Esophagus muscularis mucosa (tissue), 4 donors: ENCODE measurements around the gene ZC3H12A. TPM values are rescaled to one million over a fixed set of nuclear protein-coding genes. Genes with fewer than 3 reads are reported as not detected.

Experiments
- DNase-seq: peaks from one replicate; pipeline ENCODE4 v3.0.0-alpha.2; 2017; ENCODE audit errors: extremely low spot score
- H3K27ac ChIP-seq, 4 donors: fragments of 200-600 bp; sonication (generic); replicated peaks in 1 of 4; 1 replicate in 3 of 4; 2 replicates in 1 of 4; pipeline ENCODE4 v1.5.1; 2016 to 2019; ENCODE audit warnings: mild to moderate bottlenecking in 1 of 4
- H3K27me3 ChIP-seq, 4 donors: fragments of 200-600 bp; sonication (generic); one replicate each; pipeline versions ENCODE4 v1.5.1 to v1.6.0; 2016 to 2019
- H3K36me3 ChIP-seq, 4 donors: fragments of 200-600 bp; sonication (generic); one replicate each; pipeline ENCODE4 v1.5.1; 2016 to 2019
- H3K4me1 ChIP-seq, 4 donors: fragments of 200-600 bp; sonication (generic); one replicate each; pipeline ENCODE4 v1.5.1; 2016 to 2019
- H3K4me3 ChIP-seq, 4 donors: fragments of 200-600 bp; sonication (generic); 1 replicate in 2 of 4; 2 replicates in 2 of 4; pipeline ENCODE4 v1.5.1; 2016 to 2019; ENCODE audit warnings: mild to moderate bottlenecking in 4 of 4, moderate library complexity in 1 of 4
- H3K9me3 ChIP-seq, 4 donors: fragments of 200-600 bp; sonication (generic); 1 replicate in 3 of 4; 2 replicates in 1 of 4; pipeline ENCODE4 v1.5.1; 2016 to 2019
- EP300 ChIP-seq: sonication (generic); formaldehyde crosslinking; IDR thresholded peaks from one replicate; pipeline ENCODE4 v1.6.1; 2017; ENCODE audit warnings: antibody characterized with exemption
- POLR2A ChIP-seq: fragments of 450-650 bp; IDR thresholded peaks from one replicate; pipeline ENCODE4 v1.6.1; 2017; ENCODE audit warnings: antibody characterized with exemption, moderate library complexity, mild to moderate bottlenecking, low read depth
- POLR2AphosphoS5 ChIP-seq, 2 donors: sonication (generic); formaldehyde crosslinking; IDR thresholded peaks; one replicate each; pipeline ENCODE4 v1.6.1; 2017; ENCODE audit warnings: antibody characterized with exemption in 2 of 2
- WGBS: methylation state at CpG from one replicate; pipeline ENCODE4 v1.1.5; 2018; 5-methylcytosine and 5-hydroxymethylcytosine counted together
- intact Hi-C: fragments of 100-400 bp; cut with DNase I; formaldehyde crosslinking; loops from one replicate; pipeline ENCODE4 v1.15.1; 2023
- total RNA-seq, 4 donors: library from RNA; depleted of rRNA; stranded (reverse); fragments of >200 nt; gene quantifications; one replicate each; pipeline versions ENCODE4 v1.1.0 to v1.2.1, GENCODE V29; 2016
- TF ChIP-seq, protein P1 (sequence below), 3 experiments: fragments of 200-600 bp in 2 of 3; fragments of 450-650 bp in 1 of 3; sonication (generic) in 2 of 3; IDR thresholded peaks; one replicate each; pipeline ENCODE4 v1.5.1; 2017 to 2019; ENCODE audit warnings: antibody characterized with exemption in 3 of 3, mild to moderate bottlenecking in 2 of 3, moderate library complexity in 1 of 3

The ZC3H12A gene
- total RNA-seq, 4 donors from 2014 or later, result 9.6 to 23.5 (median 11.7) TPM

DNA sequence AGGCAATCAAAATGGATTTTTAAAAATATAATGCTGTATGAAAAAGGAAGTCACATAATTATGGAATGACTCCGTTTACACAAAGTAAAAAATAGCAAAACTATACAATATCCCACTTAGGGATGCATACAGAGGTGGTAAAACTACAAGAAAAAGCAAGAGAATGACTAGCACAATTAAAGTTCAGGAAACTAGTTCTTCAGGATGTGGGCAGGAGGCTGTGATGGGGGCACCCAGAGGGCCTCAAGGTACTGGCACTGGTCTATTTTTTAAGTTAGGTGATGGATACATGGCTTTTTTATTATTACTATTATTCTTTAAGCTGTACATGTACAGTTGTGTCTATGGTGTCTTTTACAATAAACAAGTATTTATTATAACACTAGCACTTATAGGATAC, 1.4 kb upstream of the ZC3H12A start:
- Histone ChIP-seq H3K27ac (peak overlapping the region; percentile 97 to 99 (median 98)), H3K9me3 (no peaks in the 10 kb centered on the region), H3K27me3 (no peaks in the 10 kb centered on the region), H3K4me1 (peaks cover 65 to 70% (median 67%) of the 10 kb centered on the region in 4 donors), H3K4me3 (no peak overlapping the region), H3K36me3 (peaks cover 0 to 11% (median 4%) of the 10 kb centered on the region in 4 donors)
- 58% methylated on average over 1 of the region's 1 CpG for WGBS
- intact Hi-C loops, result no loop called here
- no peak for DNase-seq
- TF ChIP-seq, protein P1, sequence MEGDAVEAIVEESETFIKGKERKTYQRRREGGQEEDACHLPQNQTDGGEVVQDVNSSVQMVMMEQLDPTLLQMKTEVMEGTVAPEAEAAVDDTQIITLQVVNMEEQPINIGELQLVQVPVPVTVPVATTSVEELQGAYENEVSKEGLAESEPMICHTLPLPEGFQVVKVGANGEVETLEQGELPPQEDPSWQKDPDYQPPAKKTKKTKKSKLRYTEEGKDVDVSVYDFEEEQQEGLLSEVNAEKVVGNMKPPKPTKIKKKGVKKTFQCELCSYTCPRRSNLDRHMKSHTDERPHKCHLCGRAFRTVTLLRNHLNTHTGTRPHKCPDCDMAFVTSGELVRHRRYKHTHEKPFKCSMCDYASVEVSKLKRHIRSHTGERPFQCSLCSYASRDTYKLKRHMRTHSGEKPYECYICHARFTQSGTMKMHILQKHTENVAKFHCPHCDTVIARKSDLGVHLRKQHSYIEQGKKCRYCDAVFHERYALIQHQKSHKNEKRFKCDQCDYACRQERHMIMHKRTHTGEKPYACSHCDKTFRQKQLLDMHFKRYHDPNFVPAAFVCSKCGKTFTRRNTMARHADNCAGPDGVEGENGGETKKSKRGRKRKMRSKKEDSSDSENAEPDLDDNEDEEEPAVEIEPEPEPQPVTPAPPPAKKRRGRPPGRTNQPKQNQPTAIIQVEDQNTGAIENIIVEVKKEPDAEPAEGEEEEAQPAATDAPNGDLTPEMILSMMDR (IDR thresholded peaks at IDR 0.05), result no peak
- no peak for TF ChIP-seq POLR2AphosphoS5 (IDR thresholded peaks at IDR 0.05)
- TF ChIP-seq POLR2A, result no peak
- no peak for TF ChIP-seq EP300

DNA sequence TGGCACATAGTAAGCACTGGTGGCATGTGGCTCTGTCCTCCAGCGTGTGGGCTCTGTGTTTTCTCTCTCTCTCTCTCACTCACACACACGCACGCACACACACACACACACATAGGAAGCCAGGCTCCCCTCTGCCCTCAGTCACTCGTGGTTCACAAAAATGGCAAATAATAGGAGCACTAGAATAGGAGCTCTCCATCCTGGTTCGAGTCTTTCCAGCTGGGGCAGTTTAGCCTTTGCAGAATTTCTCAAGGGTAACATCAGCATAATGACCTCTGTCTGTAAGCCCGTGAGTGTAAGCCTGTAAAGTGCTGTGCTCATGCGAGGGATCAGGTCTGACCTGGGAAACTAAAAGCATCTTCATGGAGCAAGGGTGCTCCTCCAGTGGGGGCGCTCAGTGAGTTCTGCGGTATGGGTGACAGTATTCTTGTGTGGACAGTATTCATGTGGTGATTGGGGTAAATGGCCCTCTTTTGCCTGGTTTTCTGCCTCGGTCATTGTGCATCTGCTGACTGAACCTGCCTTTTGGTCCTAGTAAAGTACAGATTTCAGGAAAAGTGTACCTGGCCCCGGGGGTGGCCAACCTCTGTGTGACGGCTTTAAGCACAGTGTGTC, 842 bp upstream of the ZC3H12A start:
- no peak for DNase-seq
- H3K9me3 ChIP-seq, result no peaks in the 10 kb centered on the region
- no peaks in the 10 kb centered on the region for H3K27me3 ChIP-seq
- H3K4me3 ChIP-seq, result peak overlapping the region; percentile 86 to 92 (median 92)
- intact Hi-C loops, result no loop called here
- 28% methylated on average over 12 of the region's 12 CpGs for WGBS
- H3K27ac ChIP-seq, result peak overlapping the region; percentile 97 to 99 (median 98)
- peaks cover 0 to 17% (median 9%) of the 10 kb centered on the region in 4 donors for H3K36me3 ChIP-seq
- peaks cover 70 to 76% (median 72%) of the 10 kb centered on the region in 4 donors for H3K4me1 ChIP-seq
- TF ChIP-seq EP300 (no peak), POLR2AphosphoS5 (IDR thresholded peaks at IDR 0.05) (no peak), POLR2A (no peak)
- TF ChIP-seq, protein P1 (IDR thresholded peaks at IDR 0.05), result no peak

DNA sequence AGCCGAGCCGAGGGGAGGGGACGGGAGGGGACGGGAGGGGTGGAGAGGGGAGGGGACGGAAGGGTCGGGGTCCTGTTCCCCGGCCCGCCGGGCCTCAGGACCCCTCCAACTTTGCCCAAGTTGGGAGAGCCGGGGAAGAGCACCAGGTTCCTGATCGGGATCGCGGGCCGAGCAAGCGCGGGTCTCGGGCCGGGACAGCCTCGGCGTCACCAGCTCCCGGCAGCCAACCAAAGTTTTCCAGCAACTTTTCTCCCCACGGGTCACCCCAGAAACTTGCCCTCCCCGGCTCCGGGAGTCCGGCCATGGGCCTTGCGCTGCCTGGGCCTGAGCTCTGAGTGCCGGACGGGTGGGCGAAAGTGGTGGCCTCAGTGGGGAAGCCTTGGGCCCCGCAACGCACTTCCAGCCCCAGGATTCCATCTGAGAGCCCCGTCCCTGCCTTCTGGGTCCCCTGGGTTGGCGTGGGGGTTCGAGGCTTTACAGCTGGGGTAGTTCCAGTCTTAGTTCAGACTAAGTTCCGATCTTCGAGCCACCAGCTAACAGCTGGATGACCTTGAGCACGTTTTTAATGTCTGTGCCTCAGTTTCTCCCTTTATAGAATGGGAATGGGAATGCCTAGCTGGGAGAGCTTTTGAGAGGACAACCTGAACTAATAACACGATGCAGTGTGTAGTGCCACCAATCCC, 458 bp downstream of the ZC3H12A start:
- Histone ChIP-seq H3K9me3 (no peaks in the 10 kb centered on the region), H3K4me3 (peak overlapping the region; percentile 86 to 92 (median 92)), H3K4me1 (peaks cover 83 to 89% (median 84%) of the 10 kb centered on the region in 4 donors), H3K36me3 (peaks cover 0 to 22% (median 15%) of the 10 kb centered on the region in 4 donors), H3K27ac (peak overlapping the region; percentile 97 to 99 (median 98)), H3K27me3 (no peaks in the 10 kb centered on the region)
- WGBS, result 0% methylated on average over 9 of the region's 38 CpGs
- intact Hi-C loops, result no loop called here
- DNase-seq, result no peak
- TF ChIP-seq POLR2A, result peak; percentile 51
- no peak for TF ChIP-seq POLR2AphosphoS5 (IDR thresholded peaks at IDR 0.05)

DNA sequence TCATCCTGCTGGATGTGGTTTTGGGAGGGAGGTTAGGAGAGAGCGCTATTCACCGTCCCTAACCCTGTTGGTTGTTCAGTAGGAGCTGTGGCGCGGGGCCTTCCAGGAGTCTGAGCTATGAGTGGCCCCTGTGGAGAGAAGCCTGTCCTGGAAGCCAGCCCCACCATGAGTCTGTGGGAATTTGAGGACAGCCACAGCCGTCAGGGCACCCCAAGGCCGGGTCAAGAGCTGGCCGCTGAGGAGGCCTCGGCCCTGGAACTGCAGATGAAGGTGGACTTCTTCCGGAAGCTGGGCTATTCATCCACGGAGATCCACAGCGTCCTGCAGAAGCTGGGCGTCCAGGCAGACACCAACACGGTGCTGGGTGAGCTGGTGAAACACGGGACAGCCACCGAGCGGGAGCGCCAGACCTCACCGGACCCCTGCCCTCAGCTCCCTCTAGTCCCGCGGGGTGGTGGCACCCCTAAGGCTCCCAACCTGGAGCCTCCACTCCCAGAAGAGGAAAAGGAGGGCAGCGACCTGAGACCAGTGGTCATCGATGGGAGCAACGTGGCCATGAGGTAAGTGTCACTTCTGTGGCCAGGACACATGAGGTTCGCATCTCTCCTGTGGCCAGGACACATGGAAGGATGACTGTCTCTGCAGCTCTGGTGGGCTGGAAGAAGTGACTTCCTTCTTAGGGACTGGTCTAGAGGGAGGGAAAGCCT, 1.2 kb downstream of the ZC3H12A start:
- H3K4me1 ChIP-seq, result peaks cover 90 to 95% (median 91%) of the 10 kb centered on the region in 4 donors
- WGBS, result 79% methylated on average over 8 of the region's 24 CpGs
- no peaks in the 10 kb centered on the region for H3K27me3 ChIP-seq
- TF ChIP-seq EP300 (no peak), POLR2A (no peak), POLR2AphosphoS5 (IDR thresholded peaks at IDR 0.05) (no peak)
- peaks cover 3 to 29% (median 21%) of the 10 kb centered on the region in 4 donors for H3K36me3 ChIP-seq
- no peak for DNase-seq
- intact Hi-C loops, result no loop called here
- no peaks in the 10 kb centered on the region for H3K9me3 ChIP-seq
- H3K4me3 ChIP-seq, result peak overlapping the region; percentile 86 to 92 (median 92)
- peak overlapping the region; percentile 97 to 99 (median 98) for H3K27ac ChIP-seq

DNA sequence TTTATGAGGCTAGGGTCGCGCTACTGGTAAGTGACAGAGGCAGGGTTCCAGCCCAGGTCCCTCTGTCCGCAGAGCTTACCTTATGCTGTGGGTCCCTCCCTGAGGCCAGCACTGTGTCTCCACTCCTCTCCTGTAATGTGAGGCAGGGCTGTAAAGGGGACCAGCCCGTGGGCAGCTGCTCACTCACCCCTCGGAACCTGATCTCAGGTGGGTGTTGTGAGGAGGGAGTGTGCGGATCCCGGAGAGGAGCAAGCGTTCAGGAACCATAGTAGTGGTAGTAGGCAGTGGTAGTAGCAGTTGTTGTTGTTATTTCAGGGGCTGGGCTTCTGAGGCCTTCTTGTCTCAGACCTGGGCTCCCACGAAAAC, 1.7 kb downstream of the ZC3H12A start:
- H3K27ac ChIP-seq, result peak overlapping the region; percentile 97 to 99 (median 98)
- no peak for TF ChIP-seq POLR2A
- no peak for TF ChIP-seq POLR2AphosphoS5 (IDR thresholded peaks at IDR 0.05)
- TF ChIP-seq, protein P1 (IDR thresholded peaks at IDR 0.05), result no peak
- TF ChIP-seq EP300, result no peak
- WGBS, result 62% methylated on average over 9 of the region's 9 CpGs
- H3K4me3 ChIP-seq, result peak overlapping the region; percentile 86 to 92 (median 92)
- intact Hi-C loops, result no loop called here
- no peaks in the 10 kb centered on the region for H3K27me3 ChIP-seq
- peaks cover 85 to 95% (median 91%) of the 10 kb centered on the region in 4 donors for H3K4me1 ChIP-seq
- peaks cover 8 to 34% (median 26%) of the 10 kb centered on the region in 4 donors for H3K36me3 ChIP-seq
- DNase-seq, result no peak
- H3K9me3 ChIP-seq, result no peaks in the 10 kb centered on the region
